NCI-H1694 treated with DMSO at 0.1 percent for 48 hours (cell line): ENCODE results near the gene KRTAP1-1.
"Not testable (repeated sequence)": the region's sequence is repeated elsewhere in the genome, so short reads cannot be mapped to it uniquely, and the experiment has no call there.

Experiments used
- DNase-seq: peaks from one replicate; lab custom pipeline; 2025; lab: John Stamatoyannopoulos, UW

The KRTAP1-1 gene

GRCh38 chr17:41040783-41041571 lies at the start of gene KRTAP1-1:
KRTAP1-1 (minus strand) TSS chr17:41041450; CDS start chr17:41041397, 53 bp downstream.
- not testable (repeated sequence) for DNase-seq

- DNase-seq = not testable (repeated sequence)
Measured at GRCh38 chr17:41088760-41089352, 47.6 kb upstream of the KRTAP1-1 start.

GRCh38 chr17:41084100-41084856 lies 43.0 kb upstream of the KRTAP1-1 start, which contains the start of gene KRTAP4-7:
KRTAP4-7 (plus strand) TSS chr17:41084150; CDS start chr17:41084207, 57 bp downstream.
- not testable (repeated sequence) for DNase-seq

- DNase-seq = not testable (repeated sequence)
Measured at GRCh38 chr17:41083427-41083826, 42.2 kb upstream of the KRTAP1-1 start.

- no peak for DNase-seq
Measured at GRCh38 chr17:41082626-41083025, 41.4 kb upstream of the KRTAP1-1 start.

GRCh38 chr17:41076788-41077187 lies 35.5 kb upstream of the KRTAP1-1 start:
- no peak for DNase-seq

- no peak for DNase-seq
Measured at GRCh38 chr17:41073676-41074075, 32.4 kb upstream of the KRTAP1-1 start.

- no peak for DNase-seq
Measured at GRCh38 chr17:41071606-41072360, 30.5 kb upstream of the KRTAP1-1 start.

GRCh38 chr17:41069031-41069430 lies 27.8 kb upstream of the KRTAP1-1 start:
- DNase-seq = no peak

GRCh38 chr17:41067281-41067680 lies 26.0 kb upstream of the KRTAP1-1 start:
- no peak for DNase-seq

- DNase-seq = no peak
Measured at GRCh38 chr17:41065829-41066624, 24.8 kb upstream of the KRTAP1-1 start, which contains the start of gene KRTAP2-4. KRTAP2-4 (minus strand) TSS chr17:41065879; CDS start chr17:41065845, 34 bp downstream.

- not testable (repeated sequence) for DNase-seq
Measured at GRCh38 chr17:41065016-41065689, 23.9 kb upstream of the KRTAP1-1 start.

GRCh38 chr17:41064301-41064700 lies 23.1 kb upstream of the KRTAP1-1 start:
- DNase-seq = no peak

GRCh38 chr17:41063449-41063848 lies 22.2 kb upstream of the KRTAP1-1 start:
- DNase-seq = no peak

- DNase-seq = no peak
Measured at GRCh38 chr17:41061964-41062363, 20.7 kb upstream of the KRTAP1-1 start.

- no peak for DNase-seq
Measured at GRCh38 chr17:41060052-41060604, 18.9 kb upstream of the KRTAP1-1 start, which contains the start of gene KRTAP2-3. KRTAP2-3 (minus strand) TSS chr17:41060114; CDS start chr17:41060050, 64 bp downstream.

GRCh38 chr17:41059276-41060051 lies 18.2 kb upstream of the KRTAP1-1 start:
- not testable (repeated sequence) for DNase-seq

- DNase-seq = no peak
Measured at GRCh38 chr17:41058741-41059140, 17.5 kb upstream of the KRTAP1-1 start.

GRCh38 chr17:41057547-41057946 lies 16.3 kb upstream of the KRTAP1-1 start:
- no peak for DNase-seq
